ENCODE measurements around the gene CCSER1.

The CCSER1 gene

GRCh38 chr4:90127223-90127705 is at the start of gene CCSER1:
TSS of gene CCSER1 (plus strand) at chr4:90127394.
- FAIRE-seq: no peak

GRCh38 chr4:90078440-90078839 is 48.8 kb upstream of the CCSER1 start:
- FAIRE-seq: no peak

- no peak for FAIRE-seq
Measured at GRCh38 chr4:90080116-90080515, 47.1 kb upstream of the CCSER1 start.

- FAIRE-seq: no peak
Measured at GRCh38 chr4:90081432-90082144, 45.6 kb upstream of the CCSER1 start.

- FAIRE-seq: no peak
Measured at GRCh38 chr4:90082449-90082848, 44.7 kb upstream of the CCSER1 start.

- FAIRE-seq: no peak
Measured at GRCh38 chr4:90084277-90084966, 42.8 kb upstream of the CCSER1 start.

GRCh38 chr4:90084967-90085295 is 42.3 kb upstream of the CCSER1 start:
- FAIRE-seq: no peak

GRCh38 chr4:90093526-90093925 is 33.7 kb upstream of the CCSER1 start:
- no peak for FAIRE-seq

- FAIRE-seq: no peak
Measured at GRCh38 chr4:90095000-90095399, 32.2 kb upstream of the CCSER1 start.

GRCh38 chr4:90099812-90100211 is 27.4 kb upstream of the CCSER1 start:
- FAIRE-seq: no peak

- no peak for FAIRE-seq
Measured at GRCh38 chr4:90103991-90104390, 23.2 kb upstream of the CCSER1 start.

- no peak for FAIRE-seq
Measured at GRCh38 chr4:90105274-90105673, 21.9 kb upstream of the CCSER1 start.

- no peak for FAIRE-seq
Measured at GRCh38 chr4:90112715-90113114, 14.5 kb upstream of the CCSER1 start.

GRCh38 chr4:90113881-90114457 is 13.2 kb upstream of the CCSER1 start:
- FAIRE-seq: no peak

- FAIRE-seq: no peak
Measured at GRCh38 chr4:90118527-90119195, 8.5 kb upstream of the CCSER1 start.

- FAIRE-seq: no peak
Measured at GRCh38 chr4:90120037-90120436, 7.2 kb upstream of the CCSER1 start.

GRCh38 chr4:90120815-90121214 is 6.4 kb upstream of the CCSER1 start:
- no peak for FAIRE-seq

- FAIRE-seq: no peak
Measured at GRCh38 chr4:90121676-90122354, 5.4 kb upstream of the CCSER1 start.

- no peak for FAIRE-seq
Measured at GRCh38 chr4:90122355-90122748, 4.8 kb upstream of the CCSER1 start.

- FAIRE-seq: no peak
Measured at GRCh38 chr4:90124276-90124675, 2.9 kb upstream of the CCSER1 start.

- no peak for FAIRE-seq
Measured at GRCh38 chr4:90126805-90127204, 389 bp upstream of the CCSER1 start.

- FAIRE-seq: no peak
Measured at GRCh38 chr4:90127706-90128345, 632 bp downstream of the CCSER1 start.
